ENCODE measurements around the gene GEMIN4. TPM values are rescaled to one million over a fixed set of nuclear protein-coding genes. Genes with fewer than 3 reads are reported as not detected.

The GEMIN4 gene
- total and polyA plus RNA-seq, 8 donors = 14.0 to 34.5 (median 31.7) TPM

GRCh38 chr17:778096-778495 lies 26.0 kb upstream of the GEMIN4 start:
- Histone ChIP-seq H3K36me3 (peaks cover 0 to 58% of the 10 kb centered on the region in 2 donors), H3K9me3 (no peaks in the 10 kb centered on the region), H3K27me3 (no peaks in the 10 kb centered on the region), H3K4me1 (peaks cover 7 to 17% of the 10 kb centered on the region in 2 donors), H3K27ac (no peak overlapping the region), H3K4me3 (no peak overlapping the region)
- ATAC-seq (no peak), DNase-seq (no peak)
- intact Hi-C loops (cut with DNase I) = no loop called here
- TF ChIP-seq CTCF (IDR thresholded peaks at IDR 0.05) = no peak

GRCh38 chr17:774313-774584 lies 22.2 kb upstream of the GEMIN4 start:
- Histone ChIP-seq H3K4me1 (no peaks in the 10 kb centered on the region), H3K36me3 (peaks cover 4 to 96% of the 10 kb centered on the region in 2 donors), H3K27ac (no peak overlapping the region), H3K9me3 (no peaks in the 10 kb centered on the region), H3K4me3 (no peak overlapping the region), H3K27me3 (no peaks in the 10 kb centered on the region)
- no peak for TF ChIP-seq CTCF (IDR thresholded peaks at IDR 0.05)
- DNase-seq = no peak
- intact Hi-C loops (cut with DNase I) = no loop called here
- ATAC-seq = no peak

DNA sequence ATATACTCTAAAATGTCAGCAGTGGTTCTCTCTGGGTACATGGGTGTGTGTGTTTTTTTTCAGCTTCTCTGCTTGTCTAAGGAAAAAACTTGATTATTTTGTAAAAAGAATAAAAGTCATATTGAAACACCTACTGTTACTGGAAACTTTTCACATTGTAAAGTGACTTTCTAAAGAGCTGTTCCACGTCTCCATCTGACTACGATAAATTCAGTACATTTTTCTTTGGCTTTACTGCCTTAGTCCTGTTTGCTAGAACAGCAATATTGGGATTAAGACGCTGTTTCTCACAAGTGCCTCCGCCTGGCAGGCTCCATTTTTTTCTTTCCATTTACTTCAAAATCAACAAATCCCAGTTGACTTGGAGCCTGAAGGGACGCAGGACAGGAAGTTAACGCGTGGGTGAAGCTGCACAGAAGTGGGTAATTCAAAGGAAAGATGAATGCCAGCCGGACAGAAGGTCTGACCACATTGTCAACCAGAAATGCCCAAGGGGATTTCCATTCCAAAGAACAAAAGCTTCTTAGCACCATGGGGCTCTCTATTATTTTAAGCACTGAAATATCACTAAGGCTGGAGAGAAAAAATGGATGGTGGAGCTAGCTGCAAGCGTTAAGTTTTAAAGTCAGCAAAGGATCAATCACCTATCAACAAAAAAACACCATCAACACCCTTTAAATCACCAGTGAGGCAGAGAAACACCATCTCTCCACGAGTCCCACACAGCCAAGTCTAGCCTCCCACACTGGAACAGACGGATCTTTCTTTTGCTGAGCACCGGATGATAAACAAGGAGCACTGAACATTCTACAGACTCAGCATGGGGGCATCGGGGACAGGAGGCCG lies 21.6 kb upstream of the GEMIN4 start:
- Histone ChIP-seq H3K36me3 (peaks cover 4 to 100% of the 10 kb centered on the region in 2 donors), H3K4me1 (no peaks in the 10 kb centered on the region), H3K9me3 (no peaks in the 10 kb centered on the region), H3K4me3 (no peak overlapping the region), H3K27ac (no peak overlapping the region), H3K27me3 (no peaks in the 10 kb centered on the region)
- ATAC-seq = no peak
- no peak for DNase-seq
- no peak for TF ChIP-seq CTCF (IDR thresholded peaks at IDR 0.05)
- intact Hi-C loops (cut with DNase I) = no loop called here

GRCh38 chr17:773016-773415 lies 21.0 kb upstream of the GEMIN4 start:
- TF ChIP-seq CTCF (IDR thresholded peaks at IDR 0.05) = no peak
- Histone ChIP-seq H3K4me3 (no peak overlapping the region), H3K27ac (no peak overlapping the region), H3K27me3 (no peaks in the 10 kb centered on the region), H3K9me3 (no peaks in the 10 kb centered on the region), H3K36me3 (peaks cover 4 to 93% of the 10 kb centered on the region in 2 donors), H3K4me1 (no peaks in the 10 kb centered on the region)
- DNase-seq = no peak
- ATAC-seq = no peak
- intact Hi-C loops (cut with DNase I) = no loop called here

DNA sequence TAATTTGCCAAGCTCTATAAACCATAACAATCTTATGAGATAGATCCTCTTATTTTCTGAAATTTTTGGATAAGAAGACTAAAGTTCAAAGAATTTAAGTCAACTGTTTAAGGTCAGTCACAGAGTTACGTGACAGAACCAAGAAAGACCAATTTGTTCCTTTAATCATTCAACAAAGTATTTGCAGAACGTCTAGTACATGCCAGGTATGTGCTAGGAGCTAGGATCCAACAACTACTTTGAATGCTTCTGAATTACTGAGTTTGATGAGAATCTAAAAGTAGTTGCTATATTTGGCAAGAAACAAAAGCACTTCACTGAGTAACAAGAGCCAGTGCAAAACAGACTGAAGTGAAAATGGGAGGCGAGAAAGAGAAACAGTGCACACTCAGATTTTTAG lies 15.0 kb upstream of the GEMIN4 start:
- no peak overlapping the region for H3K27ac ChIP-seq
- peak; percentile 66 for ATAC-seq
- intact Hi-C loops (cut with DNase I) = no loop called here

More for the DNA sequence above, 15.0 kb upstream of the GEMIN4 start:
- Histone ChIP-seq H3K27me3 (no peaks in the 10 kb centered on the region), H3K4me1 (no peaks in the 10 kb centered on the region), H3K9me3 (no peaks in the 10 kb centered on the region), H3K4me3 (no peak overlapping the region), H3K36me3 (peaks cover 4 to 87% of the 10 kb centered on the region in 2 donors)
- DNase-seq = no peak
- no peak for TF ChIP-seq CTCF (IDR thresholded peaks at IDR 0.05)
